HepG2 (cell line): ENCODE results near the gene MYO7A. TPM values are rescaled to one million over a fixed set of nuclear protein-coding genes. Genes with fewer than 3 reads are reported as not detected.
A peak's percentile ranks its signal among the peaks of the same experiment; 100 is the strongest.

Experiments used
- ATAC-seq: fragments of 200-7000 bp; cut with Tn5 transposase; 3 replicates; pipeline ENCODE4 v1.9.1; 2020; ENCODE audit warnings: mild to moderate bottlenecking, moderate library complexity
- BruUV-seq: library from RNA; stranded (reverse); fragments of 400-500 nt; replicated peaks from 2 replicates; lab custom pipeline; 2021; lab: Mats Ljungman, UMichigan
- CTCF ChIA-PET: fragments of 300-600 bp; formaldehyde crosslinking; extraction: SDS; loops from one replicate; lab custom pipeline; 2021; ENCODE audit warnings: low total read pairs, inconsistent platforms, low intra/inter-chr PET ratio; lab: Yijun Ruan, JAX
- POLR2A ChIA-PET: fragments of 350-600 bp; sonication (Branson Sonifier 250); formaldehyde crosslinking; loops from one replicate; lab custom pipeline; 2020; ENCODE audit warnings: antibody characterized with exemption, inconsistent platforms; lab: Yijun Ruan, JAX
- DNase-seq: peaks from one replicate; pipeline ENCODE4 v3.0.0-alpha.2; 2015; ENCODE audit warnings: low spot score
- FAIRE-seq: peaks from 3 replicates; lab custom pipeline; 2011; peaks lifted over from hg19 to GRCh38; lab: Jason Lieb, UNC
- H2AFZ ChIP-seq: one replicate; pipeline ENCODE4 v1.6.1; 2011; ENCODE audit warnings: low read length, inconsistent platforms
- H3K27ac ChIP-seq: fragments of 300-600 bp; 3 replicates; pipeline ENCODE4 v1.8.0; 2011; ENCODE audit warnings: mixed run types, mild to moderate bottlenecking, mixed read lengths, low read length, inconsistent platforms; ENCODE audit not compliant: insufficient read depth; ENCODE audit errors: extremely low read length
- H3K27me3 ChIP-seq, 2 experiments: fragments of 200-600 bp in 1 of 2; 2 replicates in 1 of 2; 3 replicates in 1 of 2; pipeline versions ENCODE4 v1.6.0 to v1.8.0; 2011; ENCODE audit warnings: low read length in 2 of 2, mild to moderate bottlenecking in 2 of 2, moderate library complexity in 2 of 2, inconsistent platforms in 1 of 2; ENCODE audit not compliant: insufficient read depth in 2 of 2, control insufficient read depth in 1 of 2
- H3K36me3 ChIP-seq, 2 experiments: fragments of 200-600 bp in 1 of 2; replicated peaks in 1 of 2; 2 replicates in 1 of 2; 3 replicates in 1 of 2; pipeline versions ENCODE4 v1.5.1 to v1.8.0; 2011; ENCODE audit warnings: low read length in 2 of 2, inconsistent platforms in 1 of 2; ENCODE audit not compliant: insufficient read depth in 2 of 2, control insufficient read depth in 1 of 2
- H3K4me1 ChIP-seq: 2 replicates; pipeline ENCODE4 v1.5.1; 2012; ENCODE audit warnings: low read length, inconsistent platforms; ENCODE audit not compliant: insufficient read depth
- H3K4me2 ChIP-seq: 2 replicates; pipeline ENCODE4 v1.6.0; 2011; ENCODE audit warnings: low read depth, low read length, inconsistent platforms
- H3K4me3 ChIP-seq, 3 experiments: fragments of 200-600 bp in 1 of 3; sonication (generic), shearing (Covaris generic) in 1 of 3; replicated peaks in 1 of 3; 2 replicates each; pipeline ENCODE4 v1.5.1; 2011 to 2016; ENCODE audit warnings: low read length in 3 of 3, inconsistent platforms in 2 of 3, low read depth in 2 of 3, mild to moderate bottlenecking in 2 of 3, control low read depth in 1 of 3, mixed read lengths in 1 of 3; ENCODE audit not compliant: insufficient read depth in 1 of 3
- H3K79me2 ChIP-seq: one replicate; pipeline ENCODE4 v1.6.1; 2011; ENCODE audit warnings: low read length, inconsistent platforms; ENCODE audit not compliant: insufficient read depth
- H3K9ac ChIP-seq: 2 replicates; pipeline ENCODE4 v1.6.0; 2011; ENCODE audit warnings: mild to moderate bottlenecking, low read depth, low read length, inconsistent platforms; ENCODE audit not compliant: insufficient read depth
- H3K9me3 ChIP-seq: 2 replicates; pipeline ENCODE4 v1.5.1; 2012; ENCODE audit warnings: mild to moderate bottlenecking, low read length
- H4K20me1 ChIP-seq: 2 replicates; pipeline ENCODE4 v1.6.0; 2011; ENCODE audit warnings: inconsistent platforms, mild to moderate bottlenecking, low read length, moderate library complexity; ENCODE audit not compliant: insufficient read depth
- CENPBD1 ChIP-seq: sonication (generic); formaldehyde crosslinking; IDR thresholded peaks from 2 replicates; pipeline ENCODE4 v1.8.0; 2022; ENCODE audit warnings: missing genetic modification reagents, low read depth, mild to moderate bottlenecking, borderline replicate concordance
- MXD4 ChIP-seq: IDR thresholded peaks from 2 replicates; pipeline ENCODE4 v1.6.1; 2016; ENCODE audit warnings: mild to moderate bottlenecking, missing biosample characterization, missing genetic modification reagents
- MYNN ChIP-seq: sonication (generic); formaldehyde crosslinking; IDR thresholded peaks from 2 replicates; pipeline ENCODE4 v1.4.0; 2020; ENCODE audit warnings: mild to moderate bottlenecking, low read depth, missing genetic modification reagents
- PAF1 ChIP-seq: IDR thresholded peaks from 2 replicates; pipeline ENCODE4 v1.6.1; 2016; ENCODE audit warnings: missing genetic modification reagents, missing compliant biosample characterization
- SMARCE1 ChIP-seq: fragments of 450-650 bp; IDR thresholded peaks from 2 replicates; pipeline ENCODE4 v1.6.1; 2017; ENCODE audit warnings: borderline replicate concordance
- SNAPC2 ChIP-seq: sonication (generic); formaldehyde crosslinking; IDR thresholded peaks from 2 replicates; pipeline ENCODE4 v1.8.1; 2022; ENCODE audit warnings: mild to moderate bottlenecking, missing genetic modification reagents
- ZNF251 ChIP-seq: sonication (generic); formaldehyde crosslinking; IDR thresholded peaks from 2 replicates; pipeline ENCODE4 v1.9.0; 2021; ENCODE audit warnings: mild to moderate bottlenecking, missing genetic modification reagents
- ZNF282 ChIP-seq: fragments of 450-650 bp; IDR thresholded peaks from 2 replicates; pipeline ENCODE4 v1.6.1; 2018; ENCODE audit not compliant: partially characterized antibody
- ZNF580 ChIP-seq: IDR thresholded peaks from 2 replicates; pipeline ENCODE4 v1.6.1; 2016; ENCODE audit warnings: low read depth, borderline replicate concordance
- ZSCAN30 ChIP-seq: sonication (generic); formaldehyde crosslinking; IDR thresholded peaks from 2 replicates; pipeline ENCODE4 v1.5.0; 2020; ENCODE audit warnings: mild to moderate bottlenecking, missing genetic modification reagents
- WGBS: methylation state at CpG from one replicate; pipeline ENCODE4 v1.1.6; 2017; ENCODE audit warnings: low lambda C conversion rate; 5-methylcytosine and 5-hydroxymethylcytosine counted together
- in situ Hi-C: cut with HindIII; loops from 2 replicates; pipeline ENCODE4 v1.10.0; 2017; ENCODE audit warnings: low pct_unique_long_range_greater_than_20kb; ENCODE audit not compliant: extremely low pct_ligation_motif_present
- intact Hi-C: fragments of 100-400 bp; cut with micrococcal nuclease; formaldehyde crosslinking; loops from one replicate; pipeline ENCODE4 v1.10.0; 2022; ENCODE audit not compliant: unreplicated experiment
- polyA plus RNA-seq, 8 experiments: library from polyadenylated mRNA; depleted of rRNA in 3 of 8; stranded (reverse) in 7 of 8; unstranded in 1 of 8; fragments of >200 nt; fragmentation: Illumina TruSeq in 4 of 8; extraction: Trizol in 4 of 8; gene quantifications; 2 replicates each; pipeline versions ENCODE4 v1.2.1 to v1.2.3, GENCODE V29; 2011 to 2016; ENCODE audit warnings: low read depth in 4 of 8, missing spikeins in 1 of 8, mixed read lengths in 1 of 8; ENCODE audit not compliant: insufficient read depth in 1 of 8
- total RNA-seq, 5 experiments: library from RNA; depleted of rRNA; stranded (reverse); fragments of >200 nt; fragmentation: Illumina TruSeq; extraction: Trizol; gene quantifications; 2 replicates each; pipeline ENCODE4 v1.2.3, GENCODE V29; 2016; ENCODE audit warnings: low read depth in 1 of 5
- TF ChIP-seq, protein P1 (sequence below): sonication (generic); formaldehyde crosslinking; IDR thresholded peaks from 2 replicates; pipeline ENCODE4 v1.4.0; 2020; ENCODE audit warnings: missing genetic modification reagents
- TF ChIP-seq, protein P2 (sequence below): sonication (generic); formaldehyde crosslinking; IDR thresholded peaks from 2 replicates; pipeline ENCODE4 v1.9.0; 2021; ENCODE audit warnings: mild to moderate bottlenecking, missing genetic modification reagents
- TF ChIP-seq, protein P3 (sequence below): sonication (generic); formaldehyde crosslinking; IDR thresholded peaks from 2 replicates; pipeline ENCODE4 v1.5.1; 2020; ENCODE audit warnings: missing genetic modification reagents, mild to moderate bottlenecking, borderline replicate concordance
- TF ChIP-seq, protein P4 (sequence below): sonication (generic); formaldehyde crosslinking; IDR thresholded peaks from 2 replicates; pipeline ENCODE4 v1.4.0; 2020; ENCODE audit warnings: missing genetic modification reagents

Gene MYO7A
- total and polyA plus RNA-seq, 2 of the 13 experiments (the other 11 are each of a cell fraction or from before 2014, with no cell fraction given) = 7.5 to 10.0 TPM

DNA sequence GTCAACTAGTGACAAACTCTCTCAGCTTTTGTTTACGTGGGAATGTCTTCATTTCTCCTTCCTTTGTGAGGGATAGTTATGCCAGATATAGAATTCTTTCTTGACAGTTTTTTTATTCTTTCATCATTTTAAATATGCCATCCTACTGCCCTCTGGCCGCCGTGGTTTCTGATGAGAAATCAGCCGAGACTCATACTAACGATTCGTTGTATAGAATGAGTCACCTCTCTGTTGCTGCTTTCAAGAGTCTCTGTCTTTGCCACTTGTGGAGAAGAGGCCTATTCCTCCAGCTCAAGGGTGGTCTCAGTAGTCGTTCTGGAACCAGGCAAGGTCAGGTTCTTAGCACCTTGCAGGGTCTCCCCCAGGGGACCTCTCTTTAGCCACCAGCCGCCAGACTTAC, 8.0 kb downstream of the MYO7A start:
- Histone ChIP-seq H2AFZ (no peak overlapping the region), H3K4me3 (no peak overlapping the region), H3K9me3 (no peaks in the 10 kb centered on the region), H3K4me2 (no peak overlapping the region), H3K4me1 (peaks cover 46% of the 10 kb centered on the region), H3K27me3 (no peaks in the 10 kb centered on the region), H3K27ac (peak overlapping the region; percentile 16), H3K9ac (no peak overlapping the region), H3K79me2 (no peaks in the 10 kb centered on the region), H4K20me1 (no peaks in the 10 kb centered on the region), H3K36me3 (no peaks in the 10 kb centered on the region)
- ATAC-seq (no peak), DNase-seq (no peak), FAIRE-seq (no peak)
- intact Hi-C loops (no loop called here), in situ Hi-C loops (no loop called here)
- BruUV-seq = no TSS peak
- 92% methylated on average over 8 of the region's 8 CpGs for WGBS
- CTCF ChIA-PET = no interaction called here
- POLR2A ChIA-PET = no interaction called here
- TF ChIP-seq ZNF251 (CRISPR knock-in tag) = no peak
- no peak for TF ChIP-seq PAF1 (CRISPR knock-in tag)
- TF ChIP-seq ZNF282 = no peak
- TF ChIP-seq, protein P1, sequence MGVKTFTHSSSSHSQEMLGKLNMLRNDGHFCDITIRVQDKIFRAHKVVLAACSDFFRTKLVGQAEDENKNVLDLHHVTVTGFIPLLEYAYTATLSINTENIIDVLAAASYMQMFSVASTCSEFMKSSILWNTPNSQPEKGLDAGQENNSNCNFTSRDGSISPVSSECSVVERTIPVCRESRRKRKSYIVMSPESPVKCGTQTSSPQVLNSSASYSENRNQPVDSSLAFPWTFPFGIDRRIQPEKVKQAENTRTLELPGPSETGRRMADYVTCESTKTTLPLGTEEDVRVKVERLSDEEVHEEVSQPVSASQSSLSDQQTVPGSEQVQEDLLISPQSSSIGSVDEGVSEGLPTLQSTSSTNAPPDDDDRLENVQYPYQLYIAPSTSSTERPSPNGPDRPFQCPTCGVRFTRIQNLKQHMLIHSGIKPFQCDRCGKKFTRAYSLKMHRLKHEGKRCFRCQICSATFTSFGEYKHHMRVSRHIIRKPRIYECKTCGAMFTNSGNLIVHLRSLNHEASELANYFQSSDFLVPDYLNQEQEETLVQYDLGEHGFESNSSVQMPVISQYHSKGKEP (CRISPR knock-in tag) = no peak
- no peak for TF ChIP-seq SMARCE1
- TF ChIP-seq SNAPC2 = no peak
- no peak for TF ChIP-seq MYNN (CRISPR knock-in tag)
- TF ChIP-seq, protein P2, sequence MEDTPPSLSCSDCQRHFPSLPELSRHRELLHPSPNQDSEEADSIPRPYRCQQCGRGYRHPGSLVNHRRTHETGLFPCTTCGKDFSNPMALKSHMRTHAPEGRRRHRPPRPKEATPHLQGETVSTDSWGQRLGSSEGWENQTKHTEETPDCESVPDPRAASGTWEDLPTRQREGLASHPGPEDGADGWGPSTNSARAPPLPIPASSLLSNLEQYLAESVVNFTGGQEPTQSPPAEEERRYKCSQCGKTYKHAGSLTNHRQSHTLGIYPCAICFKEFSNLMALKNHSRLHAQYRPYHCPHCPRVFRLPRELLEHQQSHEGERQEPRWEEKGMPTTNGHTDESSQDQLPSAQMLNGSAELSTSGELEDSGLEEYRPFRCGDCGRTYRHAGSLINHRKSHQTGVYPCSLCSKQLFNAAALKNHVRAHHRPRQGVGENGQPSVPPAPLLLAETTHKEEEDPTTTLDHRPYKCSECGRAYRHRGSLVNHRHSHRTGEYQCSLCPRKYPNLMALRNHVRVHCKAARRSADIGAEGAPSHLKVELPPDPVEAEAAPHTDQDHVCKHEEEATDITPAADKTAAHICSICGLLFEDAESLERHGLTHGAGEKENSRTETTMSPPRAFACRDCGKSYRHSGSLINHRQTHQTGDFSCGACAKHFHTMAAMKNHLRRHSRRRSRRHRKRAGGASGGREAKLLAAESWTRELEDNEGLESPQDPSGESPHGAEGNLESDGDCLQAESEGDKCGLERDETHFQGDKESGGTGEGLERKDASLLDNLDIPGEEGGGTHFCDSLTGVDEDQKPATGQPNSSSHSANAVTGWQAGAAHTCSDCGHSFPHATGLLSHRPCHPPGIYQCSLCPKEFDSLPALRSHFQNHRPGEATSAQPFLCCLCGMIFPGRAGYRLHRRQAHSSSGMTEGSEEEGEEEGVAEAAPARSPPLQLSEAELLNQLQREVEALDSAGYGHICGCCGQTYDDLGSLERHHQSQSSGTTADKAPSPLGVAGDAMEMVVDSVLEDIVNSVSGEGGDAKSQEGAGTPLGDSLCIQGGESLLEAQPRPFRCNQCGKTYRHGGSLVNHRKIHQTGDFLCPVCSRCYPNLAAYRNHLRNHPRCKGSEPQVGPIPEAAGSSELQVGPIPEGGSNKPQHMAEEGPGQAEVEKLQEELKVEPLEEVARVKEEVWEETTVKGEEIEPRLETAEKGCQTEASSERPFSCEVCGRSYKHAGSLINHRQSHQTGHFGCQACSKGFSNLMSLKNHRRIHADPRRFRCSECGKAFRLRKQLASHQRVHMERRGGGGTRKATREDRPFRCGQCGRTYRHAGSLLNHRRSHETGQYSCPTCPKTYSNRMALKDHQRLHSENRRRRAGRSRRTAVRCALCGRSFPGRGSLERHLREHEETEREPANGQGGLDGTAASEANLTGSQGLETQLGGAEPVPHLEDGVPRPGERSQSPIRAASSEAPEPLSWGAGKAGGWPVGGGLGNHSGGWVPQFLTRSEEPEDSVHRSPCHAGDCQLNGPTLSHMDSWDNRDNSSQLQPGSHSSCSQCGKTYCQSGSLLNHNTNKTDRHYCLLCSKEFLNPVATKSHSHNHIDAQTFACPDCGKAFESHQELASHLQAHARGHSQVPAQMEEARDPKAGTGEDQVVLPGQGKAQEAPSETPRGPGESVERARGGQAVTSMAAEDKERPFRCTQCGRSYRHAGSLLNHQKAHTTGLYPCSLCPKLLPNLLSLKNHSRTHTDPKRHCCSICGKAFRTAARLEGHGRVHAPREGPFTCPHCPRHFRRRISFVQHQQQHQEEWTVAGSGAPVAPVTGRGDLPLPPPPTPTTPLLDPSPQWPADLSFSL (CRISPR knock-in tag) = no peak
- TF ChIP-seq, protein P3, sequence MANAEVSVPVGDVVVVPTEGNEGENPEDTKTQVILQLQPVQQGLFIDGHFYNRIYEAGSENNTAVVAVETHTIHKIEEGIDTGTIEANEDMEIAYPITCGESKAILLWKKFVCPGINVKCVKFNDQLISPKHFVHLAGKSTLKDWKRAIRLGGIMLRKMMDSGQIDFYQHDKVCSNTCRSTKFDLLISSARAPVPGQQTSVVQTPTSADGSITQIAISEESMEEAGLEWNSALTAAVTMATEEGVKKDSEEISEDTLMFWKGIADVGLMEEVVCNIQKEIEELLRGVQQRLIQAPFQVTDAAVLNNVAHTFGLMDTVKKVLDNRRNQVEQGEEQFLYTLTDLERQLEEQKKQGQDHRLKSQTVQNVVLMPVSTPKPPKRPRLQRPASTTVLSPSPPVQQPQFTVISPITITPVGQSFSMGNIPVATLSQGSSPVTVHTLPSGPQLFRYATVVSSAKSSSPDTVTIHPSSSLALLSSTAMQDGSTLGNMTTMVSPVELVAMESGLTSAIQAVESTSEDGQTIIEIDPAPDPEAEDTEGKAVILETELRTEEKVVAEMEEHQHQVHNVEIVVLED (CRISPR knock-in tag) = no peak
- TF ChIP-seq ZNF580 (CRISPR knock-in tag) = no peak
- TF ChIP-seq ZSCAN30 (CRISPR knock-in tag) = no peak
- no peak for TF ChIP-seq MXD4 (CRISPR knock-in tag)
- TF ChIP-seq, protein P4, sequence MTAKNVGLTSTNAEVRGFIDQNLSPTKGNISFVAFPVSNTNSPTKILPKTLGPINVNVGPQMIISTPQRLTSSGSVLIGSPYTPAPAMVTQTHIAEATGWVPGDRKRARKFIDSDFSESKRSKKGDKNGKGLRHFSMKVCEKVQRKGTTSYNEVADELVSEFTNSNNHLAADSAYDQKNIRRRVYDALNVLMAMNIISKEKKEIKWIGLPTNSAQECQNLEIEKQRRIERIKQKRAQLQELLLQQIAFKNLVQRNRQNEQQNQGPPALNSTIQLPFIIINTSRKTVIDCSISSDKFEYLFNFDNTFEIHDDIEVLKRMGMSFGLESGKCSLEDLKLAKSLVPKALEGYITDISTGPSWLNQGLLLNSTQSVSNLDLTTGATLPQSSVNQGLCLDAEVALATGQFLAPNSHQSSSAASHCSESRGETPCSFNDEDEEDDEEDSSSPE (CRISPR knock-in tag) = no peak
- no peak for TF ChIP-seq CENPBD1 (CRISPR knock-in tag)
